ENCODE data around the gene PLS3.

GRCh38 chrX:115565888-115566287, 4.9 kb downstream of the PLS3 start:
- no peak for TF ChIP-seq ZSCAN29 (CRISPR knock-in tag; conservative IDR thresholded peaks at IDR 0.05)
- TF ChIP-seq ASH2L (IDR thresholded peaks at IDR 0.05; ENCODE audit: insufficient read length, low read depth, low read length), result no peak
- no peak for TF ChIP-seq CBX2 (IDR thresholded peaks at IDR 0.05; ENCODE audit: low read depth, low read length)
- TF ChIP-seq CBX2 (CRISPR knock-in tag; IDR thresholded peaks at IDR 0.05; ENCODE audit: low read depth), result no peak
